ENCODE data around the gene LRRK2.

- TF ChIP-seq CTCF (IDR thresholded peaks at IDR 0.05) (no peak), POLR2AphosphoS5 (IDR thresholded peaks at IDR 0.05) (no peak), POLR2A (IDR thresholded peaks at IDR 0.05; ENCODE audit: low read depth) (no peak), EP300 (IDR thresholded peaks at IDR 0.05) (no peak)
These were observed 62.7 kb downstream of the LRRK2 start for GRCh38 chr12:40287369-40287975.
